Measurements from ENCODE around the gene WNK2.

GRCh38 chr9:93183663-93184431 is at the start of gene WNK2:
- no peak for TF ChIP-seq CTCF (IDR thresholded peaks at IDR 0.05)
- peak; percentile 77 for TF ChIP-seq POLR2A (IDR thresholded peaks at IDR 0.05; ENCODE audit: low read length)
- TF ChIP-seq MAFK (IDR thresholded peaks at IDR 0.05; ENCODE audit: partially characterized antibody) = no peak
- no peak for TF ChIP-seq EP300 (IDR thresholded peaks at IDR 0.05)
- no peak for TF ChIP-seq BHLHE40 (IDR thresholded peaks at IDR 0.05; ENCODE audit: low read depth, low read length)
- TF ChIP-seq MAZ (IDR thresholded peaks at IDR 0.05; ENCODE audit: borderline replicate concordance, low read depth, low read length) = no peak
- TF ChIP-seq MAX (IDR thresholded peaks at IDR 0.05) = peak; percentile 57
- no peak for TF ChIP-seq RNF2 (IDR thresholded peaks at IDR 0.05; ENCODE audit: borderline replicate concordance, low read depth)
- no peak for TF ChIP-seq RAD21 (conservative IDR thresholded peaks at IDR 0.05 in 1 of 2, IDR thresholded peaks at IDR 0.05 in 1 of 2)
